ENCODE data around the gene STPG3. TPM values are rescaled to one million over a fixed set of nuclear protein-coding genes. Genes with fewer than 3 reads are reported as not detected.

STPG3 gene
- total and polyA plus RNA-seq, 2 experiments from 2014 or later: not detected

DNA sequence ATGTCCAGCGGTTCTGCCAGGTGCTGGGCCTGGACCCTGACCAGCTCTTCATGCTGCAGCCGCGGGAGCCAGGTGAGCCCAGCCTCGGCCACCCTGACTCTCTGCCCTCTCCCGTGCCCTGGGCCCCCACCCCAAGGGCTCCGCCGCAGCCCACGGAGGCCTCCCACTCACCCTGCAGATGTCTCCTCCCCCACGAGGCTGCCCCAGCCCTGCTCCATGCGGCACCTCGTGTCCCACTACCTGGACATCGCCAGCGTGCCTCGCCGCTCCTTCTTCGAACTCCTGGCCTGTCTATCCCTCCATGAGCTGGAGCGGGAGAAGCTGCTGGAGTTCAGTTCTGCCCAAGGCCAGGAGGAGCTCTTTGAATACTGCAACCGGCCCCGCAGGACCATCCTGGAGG is 36.5 kb upstream of the STPG3 start (continued):
- TF ChIP-seq, protein P1, sequence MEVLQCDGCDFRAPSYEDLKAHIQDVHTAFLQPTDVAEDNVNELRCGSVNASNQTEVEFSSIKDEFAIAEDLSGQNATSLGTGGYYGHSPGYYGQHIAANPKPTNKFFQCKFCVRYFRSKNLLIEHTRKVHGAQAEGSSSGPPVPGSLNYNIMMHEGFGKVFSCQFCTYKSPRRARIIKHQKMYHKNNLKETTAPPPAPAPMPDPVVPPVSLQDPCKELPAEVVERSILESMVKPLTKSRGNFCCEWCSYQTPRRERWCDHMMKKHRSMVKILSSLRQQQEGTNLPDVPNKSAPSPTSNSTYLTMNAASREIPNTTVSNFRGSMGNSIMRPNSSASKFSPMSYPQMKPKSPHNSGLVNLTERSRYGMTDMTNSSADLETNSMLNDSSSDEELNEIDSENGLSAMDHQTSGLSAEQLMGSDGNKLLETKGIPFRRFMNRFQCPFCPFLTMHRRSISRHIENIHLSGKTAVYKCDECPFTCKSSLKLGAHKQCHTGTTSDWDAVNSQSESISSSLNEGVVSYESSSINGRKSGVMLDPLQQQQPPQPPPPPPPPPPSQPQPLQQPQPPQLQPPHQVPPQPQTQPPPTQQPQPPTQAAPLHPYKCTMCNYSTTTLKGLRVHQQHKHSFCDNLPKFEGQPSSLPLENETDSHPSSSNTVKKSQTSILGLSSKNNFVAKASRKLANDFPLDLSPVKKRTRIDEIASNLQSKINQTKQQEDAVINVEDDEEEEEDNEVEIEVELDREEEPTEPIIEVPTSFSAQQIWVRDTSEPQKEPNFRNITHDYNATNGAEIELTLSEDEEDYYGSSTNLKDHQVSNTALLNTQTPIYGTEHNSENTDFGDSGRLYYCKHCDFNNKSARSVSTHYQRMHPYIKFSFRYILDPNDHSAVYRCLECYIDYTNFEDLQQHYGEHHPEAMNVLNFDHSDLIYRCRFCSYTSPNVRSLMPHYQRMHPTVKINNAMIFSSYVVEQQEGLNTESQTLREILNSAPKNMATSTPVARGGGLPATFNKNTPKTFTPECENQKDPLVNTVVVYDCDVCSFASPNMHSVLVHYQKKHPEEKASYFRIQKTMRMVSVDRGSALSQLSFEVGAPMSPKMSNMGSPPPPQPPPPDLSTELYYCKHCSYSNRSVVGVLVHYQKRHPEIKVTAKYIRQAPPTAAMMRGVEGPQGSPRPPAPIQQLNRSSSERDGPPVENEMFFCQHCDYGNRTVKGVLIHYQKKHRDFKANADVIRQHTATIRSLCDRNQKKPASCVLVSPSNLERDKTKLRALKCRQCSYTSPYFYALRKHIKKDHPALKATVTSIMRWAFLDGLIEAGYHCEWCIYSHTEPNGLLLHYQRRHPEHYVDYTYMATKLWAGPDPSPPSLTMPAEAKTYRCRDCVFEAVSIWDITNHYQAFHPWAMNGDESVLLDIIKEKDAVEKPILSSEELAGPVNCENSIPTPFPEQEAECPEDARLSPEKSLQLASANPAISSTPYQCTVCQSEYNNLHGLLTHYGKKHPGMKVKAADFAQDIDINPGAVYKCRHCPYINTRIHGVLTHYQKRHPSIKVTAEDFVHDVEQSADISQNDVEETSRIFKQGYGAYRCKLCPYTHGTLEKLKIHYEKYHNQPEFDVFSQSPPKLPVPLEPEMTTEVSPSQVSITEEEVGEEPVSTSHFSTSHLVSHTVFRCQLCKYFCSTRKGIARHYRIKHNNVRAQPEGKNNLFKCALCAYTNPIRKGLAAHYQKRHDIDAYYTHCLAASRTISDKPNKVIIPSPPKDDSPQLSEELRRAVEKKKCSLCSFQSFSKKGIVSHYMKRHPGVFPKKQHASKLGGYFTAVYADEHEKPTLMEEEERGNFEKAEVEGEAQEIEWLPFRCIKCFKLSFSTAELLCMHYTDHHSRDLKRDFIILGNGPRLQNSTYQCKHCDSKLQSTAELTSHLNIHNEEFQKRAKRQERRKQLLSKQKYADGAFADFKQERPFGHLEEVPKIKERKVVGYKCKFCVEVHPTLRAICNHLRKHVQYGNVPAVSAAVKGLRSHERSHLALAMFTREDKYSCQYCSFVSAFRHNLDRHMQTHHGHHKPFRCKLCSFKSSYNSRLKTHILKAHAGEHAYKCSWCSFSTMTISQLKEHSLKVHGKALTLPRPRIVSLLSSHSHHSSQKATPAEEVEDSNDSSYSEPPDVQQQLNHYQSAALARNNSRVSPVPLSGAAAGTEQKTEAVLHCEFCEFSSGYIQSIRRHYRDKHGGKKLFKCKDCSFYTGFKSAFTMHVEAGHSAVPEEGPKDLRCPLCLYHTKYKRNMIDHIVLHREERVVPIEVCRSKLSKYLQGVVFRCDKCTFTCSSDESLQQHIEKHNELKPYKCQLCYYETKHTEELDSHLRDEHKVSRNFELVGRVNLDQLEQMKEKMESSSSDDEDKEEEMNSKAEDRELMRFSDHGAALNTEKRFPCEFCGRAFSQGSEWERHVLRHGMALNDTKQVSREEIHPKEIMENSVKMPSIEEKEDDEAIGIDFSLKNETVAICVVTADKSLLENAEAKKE (CRISPR knock-in tag; IDR thresholded peaks at IDR 0.05): no peak
- TF ChIP-seq ZNF114 (CRISPR knock-in tag; IDR thresholded peaks at IDR 0.05): no peak
- TF ChIP-seq, protein P2, sequence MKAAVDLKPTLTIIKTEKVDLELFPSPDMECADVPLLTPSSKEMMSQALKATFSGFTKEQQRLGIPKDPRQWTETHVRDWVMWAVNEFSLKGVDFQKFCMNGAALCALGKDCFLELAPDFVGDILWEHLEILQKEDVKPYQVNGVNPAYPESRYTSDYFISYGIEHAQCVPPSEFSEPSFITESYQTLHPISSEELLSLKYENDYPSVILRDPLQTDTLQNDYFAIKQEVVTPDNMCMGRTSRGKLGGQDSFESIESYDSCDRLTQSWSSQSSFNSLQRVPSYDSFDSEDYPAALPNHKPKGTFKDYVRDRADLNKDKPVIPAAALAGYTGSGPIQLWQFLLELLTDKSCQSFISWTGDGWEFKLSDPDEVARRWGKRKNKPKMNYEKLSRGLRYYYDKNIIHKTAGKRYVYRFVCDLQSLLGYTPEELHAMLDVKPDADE (IDR thresholded peaks at IDR 0.05): no peak

DNA sequence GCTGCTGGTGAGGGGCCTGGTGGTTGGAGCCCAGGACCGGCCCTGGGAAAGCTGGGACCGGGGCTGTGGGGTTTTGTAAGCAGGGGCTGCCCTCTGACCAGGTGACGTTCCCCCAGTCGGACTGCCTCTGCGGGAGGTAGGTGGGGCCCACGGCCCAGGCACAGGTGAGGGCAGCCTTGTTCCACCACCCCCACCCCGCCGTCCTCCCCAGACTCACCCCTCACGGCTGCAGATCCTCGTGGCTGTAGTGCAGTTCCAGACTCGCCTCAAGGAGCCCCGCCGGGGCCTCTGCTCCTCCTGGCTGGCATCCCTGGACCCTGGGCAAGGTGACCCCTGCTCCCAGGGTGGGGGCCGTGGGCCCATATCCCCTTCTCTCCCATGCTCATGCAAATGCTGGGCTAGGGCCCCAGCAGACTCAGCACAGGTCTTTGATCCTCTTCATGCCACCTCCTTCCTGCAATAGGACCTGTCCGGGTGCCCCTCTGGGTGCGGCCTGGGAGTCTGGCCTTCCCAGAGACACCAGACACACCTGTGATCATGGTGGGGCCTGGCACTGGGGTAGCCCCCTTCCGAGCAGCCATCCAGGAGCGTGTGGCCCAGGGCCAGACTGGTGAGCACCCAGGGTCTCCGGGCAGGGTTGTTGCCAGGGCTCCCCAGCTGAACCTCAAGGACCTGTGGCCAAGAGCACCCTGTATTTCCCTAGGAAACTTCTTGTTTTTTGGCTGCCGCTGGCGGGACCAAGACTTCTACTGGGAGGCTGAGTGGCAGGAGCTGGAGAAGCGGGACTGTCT is 35.7 kb upstream of the STPG3 start:
- no peaks in the 10 kb centered on the region; the same call in 2 of the 3 replicates for H3K9me3 Mint-ChIP-seq
- Histone ChIP-seq H3K36me3 (ENCODE audit: insufficient read depth) (no peaks in the 10 kb centered on the region), H3K4me1 (ENCODE audit: insufficient read depth) (0 out of 2 replicates have a peak, but pooled peaks cover 3% of the 10 kb centered on the region), H3K4me2 (no peak overlapping the region), H3K79me2 (replicated peaks; ENCODE audit: insufficient read depth) (no peaks in the 10 kb centered on the region), H3K27ac (ENCODE audit: low read depth) (no peak overlapping the region), H4K20me1 (replicated peaks; ENCODE audit: insufficient read depth) (no peaks in the 10 kb centered on the region; the same call in 1 of the 2 replicates), H3K4me3 (no peak overlapping the region), H3F3A (replicated peaks; ENCODE audit: low read depth) (0 out of 2 replicates have a peak, but pooled peaks cover 3% of the 10 kb centered on the region), H2AFZ (no peak overlapping the region), H3K9me2 (ENCODE audit: insufficient read depth) (no peaks in the 10 kb centered on the region), H3K27me3 (ENCODE audit: insufficient read depth) (no peaks in the 10 kb centered on the region)
- no peak overlapping the region for H3K4me3 Mint-ChIP-seq
- peaks cover 5% of the 10 kb centered on the region; the same call in 2 of the 3 replicates for H3K36me3 Mint-ChIP-seq (ENCODE audit: low read depth)
- H3K27me3 Mint-ChIP-seq (ENCODE audit: insufficient read depth, low read depth, poor library complexity): no peaks in the 10 kb centered on the region
- H3K4me1 Mint-ChIP-seq: peaks cover 7% of the 10 kb centered on the region; the same call in 2 of the 3 replicates
- no peak overlapping the region for H3K27ac Mint-ChIP-seq
- no peak for DNase-seq (ENCODE audit: low spot score)
- ATAC-seq: no peak
- TF ChIP-seq, protein P3, sequence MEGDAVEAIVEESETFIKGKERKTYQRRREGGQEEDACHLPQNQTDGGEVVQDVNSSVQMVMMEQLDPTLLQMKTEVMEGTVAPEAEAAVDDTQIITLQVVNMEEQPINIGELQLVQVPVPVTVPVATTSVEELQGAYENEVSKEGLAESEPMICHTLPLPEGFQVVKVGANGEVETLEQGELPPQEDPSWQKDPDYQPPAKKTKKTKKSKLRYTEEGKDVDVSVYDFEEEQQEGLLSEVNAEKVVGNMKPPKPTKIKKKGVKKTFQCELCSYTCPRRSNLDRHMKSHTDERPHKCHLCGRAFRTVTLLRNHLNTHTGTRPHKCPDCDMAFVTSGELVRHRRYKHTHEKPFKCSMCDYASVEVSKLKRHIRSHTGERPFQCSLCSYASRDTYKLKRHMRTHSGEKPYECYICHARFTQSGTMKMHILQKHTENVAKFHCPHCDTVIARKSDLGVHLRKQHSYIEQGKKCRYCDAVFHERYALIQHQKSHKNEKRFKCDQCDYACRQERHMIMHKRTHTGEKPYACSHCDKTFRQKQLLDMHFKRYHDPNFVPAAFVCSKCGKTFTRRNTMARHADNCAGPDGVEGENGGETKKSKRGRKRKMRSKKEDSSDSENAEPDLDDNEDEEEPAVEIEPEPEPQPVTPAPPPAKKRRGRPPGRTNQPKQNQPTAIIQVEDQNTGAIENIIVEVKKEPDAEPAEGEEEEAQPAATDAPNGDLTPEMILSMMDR (conservative IDR thresholded peaks at IDR 0.05; ENCODE audit: low read depth in 2 of 2): no peak
- TF ChIP-seq EZH2 (IDR thresholded peaks at IDR 0.05; ENCODE audit: low read depth, unreplicated experiment) (no peak), ZNF331 (CRISPR knock-in tag; IDR thresholded peaks at IDR 0.05; ENCODE audit: low read depth) (no peak), STAT1 (IDR thresholded peaks at IDR 0.05; ENCODE audit: unreplicated experiment) (no peak), CREB1 (CRISPR knock-in tag; IDR thresholded peaks at IDR 0.05; ENCODE audit: low read depth) (no peak), POLR2AphosphoS5 (IDR thresholded peaks at IDR 0.05; ENCODE audit: low read depth) (no peak), NANOG (IDR thresholded peaks at IDR 0.05; ENCODE audit: borderline replicate concordance) (no peak), EZH2phosphoT487 (IDR thresholded peaks at IDR 0.05; ENCODE audit: unreplicated experiment) (no peak)
- TF ChIP-seq, protein P4, sequence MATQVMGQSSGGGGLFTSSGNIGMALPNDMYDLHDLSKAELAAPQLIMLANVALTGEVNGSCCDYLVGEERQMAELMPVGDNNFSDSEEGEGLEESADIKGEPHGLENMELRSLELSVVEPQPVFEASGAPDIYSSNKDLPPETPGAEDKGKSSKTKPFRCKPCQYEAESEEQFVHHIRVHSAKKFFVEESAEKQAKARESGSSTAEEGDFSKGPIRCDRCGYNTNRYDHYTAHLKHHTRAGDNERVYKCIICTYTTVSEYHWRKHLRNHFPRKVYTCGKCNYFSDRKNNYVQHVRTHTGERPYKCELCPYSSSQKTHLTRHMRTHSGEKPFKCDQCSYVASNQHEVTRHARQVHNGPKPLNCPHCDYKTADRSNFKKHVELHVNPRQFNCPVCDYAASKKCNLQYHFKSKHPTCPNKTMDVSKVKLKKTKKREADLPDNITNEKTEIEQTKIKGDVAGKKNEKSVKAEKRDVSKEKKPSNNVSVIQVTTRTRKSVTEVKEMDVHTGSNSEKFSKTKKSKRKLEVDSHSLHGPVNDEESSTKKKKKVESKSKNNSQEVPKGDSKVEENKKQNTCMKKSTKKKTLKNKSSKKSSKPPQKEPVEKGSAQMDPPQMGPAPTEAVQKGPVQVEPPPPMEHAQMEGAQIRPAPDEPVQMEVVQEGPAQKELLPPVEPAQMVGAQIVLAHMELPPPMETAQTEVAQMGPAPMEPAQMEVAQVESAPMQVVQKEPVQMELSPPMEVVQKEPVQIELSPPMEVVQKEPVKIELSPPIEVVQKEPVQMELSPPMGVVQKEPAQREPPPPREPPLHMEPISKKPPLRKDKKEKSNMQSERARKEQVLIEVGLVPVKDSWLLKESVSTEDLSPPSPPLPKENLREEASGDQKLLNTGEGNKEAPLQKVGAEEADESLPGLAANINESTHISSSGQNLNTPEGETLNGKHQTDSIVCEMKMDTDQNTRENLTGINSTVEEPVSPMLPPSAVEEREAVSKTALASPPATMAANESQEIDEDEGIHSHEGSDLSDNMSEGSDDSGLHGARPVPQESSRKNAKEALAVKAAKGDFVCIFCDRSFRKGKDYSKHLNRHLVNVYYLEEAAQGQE (IDR thresholded peaks at IDR 0.05; ENCODE audit: unreplicated experiment): no peak

All from GM23338 (cell line).